ENCODE data around the gene PKN1. TPM values are rescaled to one million over a fixed set of nuclear protein-coding genes. Genes with fewer than 3 reads are reported as not detected.
A peak's percentile ranks its signal among the peaks of the same experiment; 100 is the strongest.

Gene PKN1
- total and polyA plus RNA-seq, 9 of the 15 experiments (the other 6 are each of a cell fraction or from before 2014, with no cell fraction given), result 0.30 to 228 (median 77.5) TPM

DNA sequence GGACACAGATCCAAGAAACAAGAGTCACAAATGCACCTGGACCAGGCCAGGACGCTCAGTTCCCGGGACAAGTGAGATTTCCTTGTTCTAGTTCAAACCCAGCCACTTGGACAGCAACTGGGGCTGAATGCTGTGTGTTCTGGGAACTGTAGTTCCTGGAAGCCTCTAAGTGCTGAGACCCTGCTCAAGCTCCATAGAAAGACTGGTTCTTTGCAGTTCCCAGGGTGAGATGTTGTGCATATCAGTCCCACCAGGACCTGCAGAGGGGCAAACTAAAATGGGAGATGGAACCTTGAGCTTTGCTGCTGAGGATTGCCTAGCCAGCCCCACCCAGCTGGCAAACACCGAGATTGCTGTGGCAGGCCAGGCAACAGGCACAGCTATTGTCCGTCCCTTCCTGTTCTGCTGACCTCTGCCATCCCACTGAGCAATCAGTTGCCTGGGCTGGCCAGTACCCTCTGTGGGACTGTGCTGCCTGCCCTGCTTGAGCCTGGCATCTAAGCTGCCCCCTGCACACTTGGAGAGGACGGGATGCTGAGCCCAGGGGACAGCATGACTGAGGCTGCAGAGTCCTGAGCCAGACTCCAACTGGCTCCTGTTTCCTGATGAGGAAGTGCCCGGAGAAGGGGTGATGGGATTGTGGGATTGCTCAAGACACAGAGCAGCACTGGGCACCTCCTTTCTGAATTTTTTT is 64.3 kb downstream of the PKN1 start (continued):
- no peak for TF ChIP-seq NBN (IDR thresholded peaks at IDR 0.05; ENCODE audit: low read depth)
- TF ChIP-seq, protein P1, sequence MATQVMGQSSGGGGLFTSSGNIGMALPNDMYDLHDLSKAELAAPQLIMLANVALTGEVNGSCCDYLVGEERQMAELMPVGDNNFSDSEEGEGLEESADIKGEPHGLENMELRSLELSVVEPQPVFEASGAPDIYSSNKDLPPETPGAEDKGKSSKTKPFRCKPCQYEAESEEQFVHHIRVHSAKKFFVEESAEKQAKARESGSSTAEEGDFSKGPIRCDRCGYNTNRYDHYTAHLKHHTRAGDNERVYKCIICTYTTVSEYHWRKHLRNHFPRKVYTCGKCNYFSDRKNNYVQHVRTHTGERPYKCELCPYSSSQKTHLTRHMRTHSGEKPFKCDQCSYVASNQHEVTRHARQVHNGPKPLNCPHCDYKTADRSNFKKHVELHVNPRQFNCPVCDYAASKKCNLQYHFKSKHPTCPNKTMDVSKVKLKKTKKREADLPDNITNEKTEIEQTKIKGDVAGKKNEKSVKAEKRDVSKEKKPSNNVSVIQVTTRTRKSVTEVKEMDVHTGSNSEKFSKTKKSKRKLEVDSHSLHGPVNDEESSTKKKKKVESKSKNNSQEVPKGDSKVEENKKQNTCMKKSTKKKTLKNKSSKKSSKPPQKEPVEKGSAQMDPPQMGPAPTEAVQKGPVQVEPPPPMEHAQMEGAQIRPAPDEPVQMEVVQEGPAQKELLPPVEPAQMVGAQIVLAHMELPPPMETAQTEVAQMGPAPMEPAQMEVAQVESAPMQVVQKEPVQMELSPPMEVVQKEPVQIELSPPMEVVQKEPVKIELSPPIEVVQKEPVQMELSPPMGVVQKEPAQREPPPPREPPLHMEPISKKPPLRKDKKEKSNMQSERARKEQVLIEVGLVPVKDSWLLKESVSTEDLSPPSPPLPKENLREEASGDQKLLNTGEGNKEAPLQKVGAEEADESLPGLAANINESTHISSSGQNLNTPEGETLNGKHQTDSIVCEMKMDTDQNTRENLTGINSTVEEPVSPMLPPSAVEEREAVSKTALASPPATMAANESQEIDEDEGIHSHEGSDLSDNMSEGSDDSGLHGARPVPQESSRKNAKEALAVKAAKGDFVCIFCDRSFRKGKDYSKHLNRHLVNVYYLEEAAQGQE (IDR thresholded peaks at IDR 0.05; ENCODE audit: borderline replicate concordance), result peak; percentile 53
- TF ChIP-seq, protein P1 (CRISPR knock-in tag; IDR thresholded peaks at IDR 0.05; ENCODE audit: low read depth), result no peak
